DND-41 (cell line): Measurements from ENCODE around the gene LRRC4B.
"Not testable (repeated sequence)": the region's sequence is repeated elsewhere in the genome, so short reads cannot be mapped to it uniquely, and the experiment has no call there.

Experiments used
- EZH2 ChIP-seq: IDR thresholded peaks from 3 replicates; pipeline ENCODE4 v1.6.1; 2012; ENCODE audit warnings: borderline replicate concordance, low read depth, mild to moderate bottlenecking, moderate library complexity, low read length, inconsistent platforms; ENCODE audit not compliant: severe bottlenecking
- TF ChIP-seq, protein P1 (sequence below): IDR thresholded peaks from 2 replicates; pipeline ENCODE4 v1.5.1; 2012; ENCODE audit warnings: borderline replicate concordance, low read length, moderate library complexity, mild to moderate bottlenecking; ENCODE audit not compliant: poor library complexity, severe bottlenecking; ENCODE audit errors: extremely low read depth

DNA sequence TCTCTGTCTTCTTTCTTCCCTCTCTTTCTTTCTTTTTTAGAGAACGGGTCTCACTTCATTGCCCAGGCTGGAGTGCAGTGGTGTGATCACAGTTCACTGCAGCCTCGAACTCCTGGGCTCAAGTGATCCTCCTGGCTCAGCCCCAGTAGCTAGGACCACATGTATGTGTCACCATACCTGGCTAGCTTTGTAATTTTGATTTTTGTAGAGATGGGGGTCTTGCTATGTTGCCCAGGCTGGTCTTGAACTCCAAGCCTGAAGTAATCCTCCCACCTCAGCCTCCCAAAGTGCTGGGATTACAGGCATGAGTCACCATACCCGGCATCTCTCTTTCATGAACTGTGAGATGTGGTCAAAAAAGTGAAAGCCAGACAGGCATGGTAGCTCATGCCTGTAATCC is 94.9 kb downstream of the LRRC4B start:
- TF ChIP-seq, protein P1, sequence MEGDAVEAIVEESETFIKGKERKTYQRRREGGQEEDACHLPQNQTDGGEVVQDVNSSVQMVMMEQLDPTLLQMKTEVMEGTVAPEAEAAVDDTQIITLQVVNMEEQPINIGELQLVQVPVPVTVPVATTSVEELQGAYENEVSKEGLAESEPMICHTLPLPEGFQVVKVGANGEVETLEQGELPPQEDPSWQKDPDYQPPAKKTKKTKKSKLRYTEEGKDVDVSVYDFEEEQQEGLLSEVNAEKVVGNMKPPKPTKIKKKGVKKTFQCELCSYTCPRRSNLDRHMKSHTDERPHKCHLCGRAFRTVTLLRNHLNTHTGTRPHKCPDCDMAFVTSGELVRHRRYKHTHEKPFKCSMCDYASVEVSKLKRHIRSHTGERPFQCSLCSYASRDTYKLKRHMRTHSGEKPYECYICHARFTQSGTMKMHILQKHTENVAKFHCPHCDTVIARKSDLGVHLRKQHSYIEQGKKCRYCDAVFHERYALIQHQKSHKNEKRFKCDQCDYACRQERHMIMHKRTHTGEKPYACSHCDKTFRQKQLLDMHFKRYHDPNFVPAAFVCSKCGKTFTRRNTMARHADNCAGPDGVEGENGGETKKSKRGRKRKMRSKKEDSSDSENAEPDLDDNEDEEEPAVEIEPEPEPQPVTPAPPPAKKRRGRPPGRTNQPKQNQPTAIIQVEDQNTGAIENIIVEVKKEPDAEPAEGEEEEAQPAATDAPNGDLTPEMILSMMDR: not testable (repeated sequence)
- not testable (repeated sequence) for TF ChIP-seq EZH2
